HepG2 (cell line): ENCODE data around the gene EPM2AIP1. TPM values are rescaled to one million over a fixed set of nuclear protein-coding genes. Genes with fewer than 3 reads are reported as not detected.

Experiments
- AGO1 ChIP-seq: fragments of 200-400 bp; formaldehyde crosslinking; IDR thresholded peaks from 2 replicates; pipeline ENCODE4 v1.6.1; 2017; ENCODE audit warnings: mild to moderate bottlenecking, low read depth, low read length, moderate library complexity; ENCODE audit not compliant: poor library complexity, severe bottlenecking
- ARID4A ChIP-seq: sonication (generic); formaldehyde crosslinking; IDR thresholded peaks from 2 replicates; pipeline ENCODE4 v1.5.0; 2020; ENCODE audit warnings: mild to moderate bottlenecking, missing genetic modification reagents, borderline replicate concordance
- ATRX ChIP-seq: sonication (generic); formaldehyde crosslinking; IDR thresholded peaks from 2 replicates; pipeline ENCODE4 v1.4.0; 2020; ENCODE audit warnings: missing genetic modification reagents, borderline replicate concordance
- CBX5 ChIP-seq: sonication (generic); formaldehyde crosslinking; IDR thresholded peaks from 2 replicates; pipeline ENCODE4 v1.4.0; 2020; ENCODE audit warnings: missing genetic modification reagents, borderline replicate concordance
- CREB1 ChIP-seq, 2 experiments: fragments of 450-650 bp in 1 of 2; IDR thresholded peaks; 2 replicates each; pipeline ENCODE4 v1.6.1; 2016 to 2017; ENCODE audit warnings: control low read depth in 1 of 2, mild to moderate bottlenecking in 1 of 2, missing compliant biosample characterization in 1 of 2, missing genetic modification characterization in 1 of 2
- HIC2 ChIP-seq: sonication (generic); formaldehyde crosslinking; IDR thresholded peaks from 2 replicates; pipeline ENCODE4 v1.9.0; 2022; ENCODE audit warnings: low read depth, missing genetic modification reagents
- HIVEP1 ChIP-seq: sonication (generic); formaldehyde crosslinking; IDR thresholded peaks from 2 replicates; pipeline ENCODE4 v1.4.0; 2020; ENCODE audit warnings: mild to moderate bottlenecking, missing genetic modification reagents
- NR1H2 ChIP-seq: sonication (generic); formaldehyde crosslinking; IDR thresholded peaks from 2 replicates; pipeline ENCODE4 v1.8.1; 2022; ENCODE audit warnings: low read depth, missing genetic modification reagents, borderline replicate concordance
- POGK ChIP-seq: sonication (generic); formaldehyde crosslinking; conservative IDR thresholded peaks from 2 replicates; pipeline ENCODE4 v1.8.0; 2022; ENCODE audit warnings: mild to moderate bottlenecking, moderate library complexity, missing genetic modification reagents
- RARG ChIP-seq: sonication (generic); formaldehyde crosslinking; IDR thresholded peaks from 2 replicates; pipeline ENCODE4 v1.4.0; 2020; ENCODE audit warnings: low read depth, mild to moderate bottlenecking, missing genetic modification reagents
- STAT6 ChIP-seq: sonication (generic); formaldehyde crosslinking; IDR thresholded peaks from 2 replicates; pipeline ENCODE4 v1.4.0; 2020; ENCODE audit warnings: missing genetic modification reagents, mild to moderate bottlenecking, borderline replicate concordance
- ZFP36L1 ChIP-seq: sonication (generic); formaldehyde crosslinking; IDR thresholded peaks from 2 replicates; pipeline ENCODE4 v1.8.0; 2022; ENCODE audit warnings: mild to moderate bottlenecking, missing genetic modification reagents, moderate library complexity
- ZNF20 ChIP-seq: sonication (generic); formaldehyde crosslinking; IDR thresholded peaks from 2 replicates; pipeline ENCODE4 v1.4.0; 2020; ENCODE audit warnings: mild to moderate bottlenecking, moderate library complexity, missing genetic modification reagents
- ZNF607 ChIP-seq: sonication (generic); formaldehyde crosslinking; IDR thresholded peaks from 2 replicates; pipeline ENCODE4 v1.5.1; 2020; ENCODE audit warnings: missing genetic modification reagents, mild to moderate bottlenecking, borderline replicate concordance
- ZNF674 ChIP-seq: sonication (generic); formaldehyde crosslinking; IDR thresholded peaks from 2 replicates; pipeline ENCODE4 v1.5.0; 2020; ENCODE audit warnings: low read depth, mild to moderate bottlenecking, missing genetic modification reagents
- ZNF841 ChIP-seq: sonication (generic); formaldehyde crosslinking; IDR thresholded peaks from 2 replicates; pipeline ENCODE4 v1.8.1; 2023; ENCODE audit warnings: missing genetic modification reagents, borderline replicate concordance
- polyA plus RNA-seq, 8 experiments: library from polyadenylated mRNA; depleted of rRNA in 3 of 8; stranded (reverse) in 7 of 8; unstranded in 1 of 8; fragments of >200 nt; fragmentation: Illumina TruSeq in 4 of 8; extraction: Trizol in 4 of 8; gene quantifications; 2 replicates each; pipeline versions ENCODE4 v1.2.1 to v1.2.3, GENCODE V29; 2011 to 2016; ENCODE audit warnings: low read depth in 4 of 8, missing spikeins in 1 of 8, mixed read lengths in 1 of 8; ENCODE audit not compliant: insufficient read depth in 1 of 8
- total RNA-seq, 5 experiments: library from RNA; depleted of rRNA; stranded (reverse); fragments of >200 nt; fragmentation: Illumina TruSeq; extraction: Trizol; gene quantifications; 2 replicates each; pipeline ENCODE4 v1.2.3, GENCODE V29; 2016; ENCODE audit warnings: low read depth in 1 of 5

EPM2AIP1 gene
- total and polyA plus RNA-seq, 2 of the 13 experiments (the other 11 are each of a cell fraction or from before 2014, with no cell fraction given): 10.7 to 23.0 TPM

- TF ChIP-seq HIC2: peak; percentile 22; the same call in 1 of the 2 replicates
- peak; percentile 86; the same call in 1 of the 2 replicates for TF ChIP-seq ZFP36L1 (CRISPR knock-in tag)
- no peak for TF ChIP-seq ATRX (CRISPR knock-in tag)
- TF ChIP-seq RARG: no peak
- no peak for TF ChIP-seq ZNF20 (CRISPR knock-in tag)
- no peak for TF ChIP-seq NR1H2 (CRISPR knock-in tag)
- peak; percentile 88 for TF ChIP-seq CREB1 (IDR thresholded peaks at IDR 0.05)
- TF ChIP-seq CREB1 (CRISPR knock-in tag; IDR thresholded peaks at IDR 0.05): peak; percentile 98
- peak; percentile 66; the same call in 1 of the 2 replicates for TF ChIP-seq STAT6 (CRISPR knock-in tag)
- no peak for TF ChIP-seq AGO1
- TF ChIP-seq ZNF607 (CRISPR knock-in tag): 0 out of 2 replicates have a peak, but pooled peaks have one; percentile 51
- TF ChIP-seq CBX5 (CRISPR knock-in tag): peak; percentile 48; the same call in 1 of the 2 replicates
- TF ChIP-seq ZNF674 (CRISPR knock-in tag): no peak
- TF ChIP-seq ARID4A (CRISPR knock-in tag): peak; percentile 92
- TF ChIP-seq ZNF841 (CRISPR knock-in tag): no peak
- no peak; the same call in 1 of the 2 replicates for TF ChIP-seq POGK (CRISPR knock-in tag)
- TF ChIP-seq HIVEP1 (CRISPR knock-in tag): peak; percentile 79
These were observed 674 bp upstream of the EPM2AIP1 start, which contains the start of gene MLH1 (continued) for GRCh38 chr3:36993326-36994283.
